HCT116 (cell line): ENCODE results near the gene RNF220.

ENCODE experiments used
- SIN3A ChIP-seq: IDR thresholded peaks from 2 replicates; pipeline ENCODE4 v1.6.1; 2012; ENCODE audit warnings: low read depth
- ZNF274 ChIP-seq: fragments of 200-500 bp; sonication (Bioruptor generic); IDR thresholded peaks from 2 replicates; pipeline ENCODE4 v1.6.1; 2014; ENCODE audit warnings: mild to moderate bottlenecking, low read depth, low read length, inconsistent platforms

GRCh38 chr1:44635439-44635838 is 230.4 kb downstream of the RNF220 start:
- no peak for TF ChIP-seq ZNF274
- no peak for TF ChIP-seq SIN3A
